Measurements from ENCODE around the gene VPS9D1.
A peak's percentile ranks its signal among the peaks of the same experiment; 100 is the strongest.
"Not testable (repeated sequence)": the region's sequence is repeated elsewhere in the genome, so short reads cannot be mapped to it uniquely, and the experiment has no call there.

The VPS9D1 gene

DNA sequence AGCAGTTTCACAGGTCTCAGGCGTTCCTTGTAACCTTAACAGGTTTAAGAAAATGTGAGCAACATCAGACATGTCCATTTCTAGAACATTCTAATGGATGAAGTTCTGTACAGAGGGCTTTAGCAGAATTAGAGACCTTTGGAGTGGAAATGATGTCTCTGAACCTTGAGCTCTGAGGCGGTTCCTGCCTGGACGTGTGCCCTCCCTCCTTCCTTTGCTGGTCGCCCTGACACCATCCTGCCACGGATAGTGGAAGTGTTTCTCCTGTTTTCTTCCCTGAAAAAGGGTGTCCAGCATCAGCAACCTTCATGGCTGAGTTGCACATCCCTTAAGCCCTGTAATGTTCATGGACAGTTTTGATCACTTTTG, 51.9 kb downstream of the VPS9D1 start:
- no peak for DNase-seq

DNA sequence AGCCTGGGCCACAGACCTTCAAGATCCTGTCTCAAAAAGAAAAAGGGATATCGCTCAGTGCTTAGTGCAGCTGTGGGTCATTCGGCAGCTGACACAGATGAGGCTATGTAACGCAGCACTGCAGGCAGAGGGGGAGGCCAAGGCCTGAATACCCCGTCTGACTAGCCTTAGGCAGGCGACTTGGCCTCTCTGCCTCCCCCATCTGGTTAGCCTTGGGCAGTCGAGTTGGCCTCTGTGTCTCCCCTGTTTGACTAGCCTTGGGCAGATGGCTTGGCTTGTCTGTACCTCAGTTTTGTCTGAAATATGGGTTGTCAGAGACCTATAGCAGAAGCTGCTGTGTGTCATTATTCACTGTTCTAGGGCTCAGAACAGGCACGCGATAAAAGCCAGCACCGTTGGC, 53.1 kb downstream of the VPS9D1 start:
- no peak for DNase-seq

DNA sequence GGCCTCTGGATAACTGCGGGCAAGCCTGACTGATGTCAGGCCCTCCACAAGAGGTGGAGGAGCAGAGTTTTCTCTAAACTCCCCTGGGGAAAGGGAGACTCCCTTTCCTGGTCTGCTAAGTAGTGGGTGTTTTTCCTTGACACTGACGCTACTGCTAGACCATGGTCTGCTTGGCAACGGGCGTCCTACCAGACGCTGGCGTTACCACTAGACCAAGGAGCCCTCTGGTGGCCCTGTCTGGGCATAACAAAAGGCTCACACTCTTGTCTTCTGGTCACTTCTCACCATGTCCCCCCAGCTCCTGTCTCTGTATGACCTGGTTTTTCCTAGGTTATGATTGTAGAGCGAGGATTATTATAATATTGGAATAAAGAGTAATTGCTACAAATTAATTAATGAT, 53.7 kb downstream of the VPS9D1 start:
- DNase-seq, result peak in 11 of 56 donors; percentile 14 to 59 (median 24)

DNA sequence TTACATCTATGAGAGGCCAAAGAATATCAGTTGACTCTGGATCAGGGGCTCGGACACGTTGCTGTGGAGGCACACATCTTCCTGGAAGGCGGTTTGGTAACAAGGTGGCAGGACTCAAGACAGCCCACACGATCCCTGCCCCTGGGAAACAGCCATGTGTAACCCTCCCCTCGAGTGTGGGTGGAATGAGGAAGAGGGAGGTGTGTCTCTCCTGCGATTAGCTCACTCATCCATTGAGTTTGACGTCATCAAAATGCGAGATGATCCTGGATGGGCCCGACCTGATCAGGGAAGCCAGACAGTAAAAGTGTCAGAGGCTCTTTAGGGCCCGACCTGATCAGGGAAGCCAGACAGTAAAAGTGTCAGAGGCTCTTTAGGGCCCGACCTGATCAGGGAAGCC, 56.5 kb downstream of the VPS9D1 start:
- DNase-seq, result not testable (repeated sequence)

DNA sequence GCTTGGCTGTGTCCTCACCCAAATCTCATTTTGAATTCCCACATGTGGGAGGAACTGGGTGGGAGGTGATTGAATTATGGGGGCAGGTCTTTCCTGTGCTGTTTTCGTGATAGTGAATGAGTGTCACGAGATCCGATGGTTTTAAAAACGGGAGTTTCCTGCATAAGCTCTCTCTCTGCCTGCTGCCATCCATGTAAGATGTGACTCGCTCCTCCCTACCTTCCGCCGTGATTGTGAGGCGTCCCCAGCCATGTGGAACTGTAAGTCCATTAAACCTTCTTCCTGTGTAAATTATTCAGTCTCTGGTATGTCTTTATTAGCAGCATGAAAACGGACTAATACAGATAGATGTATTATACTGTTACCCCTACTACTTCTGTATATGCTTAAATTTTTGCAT, 59.5 kb downstream of the VPS9D1 start:
- DNase-seq, result no peak

DNA sequence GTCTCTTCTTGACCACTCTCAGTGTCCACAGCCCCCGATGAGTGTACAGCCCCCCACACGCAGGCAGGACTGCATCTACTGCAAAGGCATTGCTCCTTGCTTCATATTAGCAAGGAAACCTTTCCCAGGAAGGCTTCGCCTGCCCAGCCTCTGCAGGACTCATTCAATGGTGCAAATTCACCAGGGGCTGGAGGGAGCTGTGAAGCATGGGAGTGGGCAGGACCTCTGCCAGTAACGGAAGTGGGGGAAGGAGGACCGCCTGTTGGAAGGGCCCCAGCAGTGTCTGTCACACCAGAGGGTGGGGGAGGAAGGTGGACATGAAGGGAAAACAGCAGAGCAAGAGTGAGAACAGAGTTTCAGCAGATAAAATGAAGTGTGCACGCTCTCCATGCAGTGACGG, 60.6 kb downstream of the VPS9D1 start:
- no peak for DNase-seq

DNA sequence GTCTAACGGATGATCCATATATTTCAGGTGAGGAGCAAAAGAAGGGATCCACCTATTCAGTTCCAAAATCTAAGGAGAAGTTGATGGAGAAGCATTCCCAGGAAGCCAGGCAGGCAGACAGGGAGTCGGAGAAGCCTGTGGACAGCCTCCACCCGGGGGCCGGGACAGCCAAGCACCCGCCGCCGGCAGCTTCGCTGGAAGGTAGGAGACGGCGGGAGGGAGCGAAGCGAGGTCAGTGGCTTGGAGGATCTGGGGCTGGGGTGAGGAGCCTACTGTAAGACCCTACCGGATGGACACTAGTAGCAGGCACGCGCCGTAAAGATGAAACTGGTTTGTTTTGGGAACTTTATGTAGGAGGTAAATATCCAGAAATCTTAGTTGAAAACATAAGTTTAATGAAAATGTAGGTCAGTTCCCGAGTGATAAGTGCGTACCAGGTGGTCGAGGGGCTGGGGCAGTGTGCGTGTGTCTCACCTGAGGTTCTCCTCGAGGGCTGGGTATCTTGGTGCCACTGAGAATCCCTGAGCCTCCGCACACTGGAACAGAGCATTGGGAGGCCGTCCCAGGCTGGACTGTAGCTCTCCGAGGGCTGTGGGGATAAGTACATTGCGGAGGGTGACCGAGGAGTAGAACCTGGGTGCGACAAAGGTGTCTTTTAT, 62.3 kb downstream of the VPS9D1 start:
- no peak for DNase-seq

DNA sequence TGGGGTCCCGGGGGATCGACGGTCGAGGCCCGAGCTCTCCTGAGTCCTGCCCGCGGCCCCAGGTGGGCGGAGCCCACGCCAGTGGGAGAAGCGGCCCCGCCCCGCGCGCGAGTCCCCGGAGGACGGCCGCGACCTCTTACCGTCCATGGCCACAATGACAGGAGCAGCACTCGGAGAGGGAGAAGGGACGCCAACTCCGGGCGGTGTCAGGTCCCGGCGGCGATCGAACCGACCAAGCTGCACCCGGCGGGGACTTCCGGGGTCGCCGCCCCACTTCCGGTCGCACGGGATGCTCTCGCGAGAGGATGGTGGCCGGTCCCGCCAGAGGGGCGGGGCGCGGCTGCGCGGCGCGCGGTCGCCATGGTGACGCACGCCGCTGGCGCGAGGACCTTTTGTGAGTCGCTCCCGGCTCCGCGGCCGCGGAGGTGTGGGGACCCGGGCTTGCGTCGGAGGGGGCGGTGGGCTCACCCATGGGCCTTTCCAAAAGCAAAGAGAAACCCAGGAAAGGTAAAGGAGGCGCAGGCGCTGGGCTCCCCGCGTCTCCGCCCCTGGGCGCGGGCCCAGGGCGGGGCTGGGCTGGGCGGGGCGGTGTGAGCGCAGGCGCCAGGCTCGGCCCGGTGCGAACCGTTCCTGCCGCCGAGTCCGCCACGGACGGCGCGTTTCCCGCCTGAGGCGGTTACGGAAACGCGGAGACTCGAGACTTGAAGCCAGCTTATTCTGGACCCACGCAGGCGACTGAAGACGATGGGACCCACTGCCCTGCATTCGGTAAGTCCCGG, 63.1 kb downstream of the VPS9D1 start, which contains the start of the genes CHMP1A and SPATA33:
Gene CHMP1A, minus strand, starts transcription at position 267 of the 779 bp plus-strand sequence. Its CDS starts 120 bp downstream, at position 147.
Gene SPATA33, plus strand, starts transcription at position 395 of the 779 bp plus-strand sequence. Its CDS starts 76 bp downstream, at position 471.
- peak in 55 of 56 donors; percentile 44 to 94 (median 79) for DNase-seq
